HEK293 (cell line): ENCODE data around the gene GPR158.

Experiments
- KLF16 ChIP-seq: fragments of 450-650 bp; formaldehyde crosslinking; IDR thresholded peaks from 2 replicates; pipeline ENCODE4 v1.5.1; 2017; ENCODE audit warnings: missing biosample characterization, missing genetic modification characterization
- SP2 ChIP-seq: fragments of 450-650 bp; formaldehyde crosslinking; IDR thresholded peaks from 2 replicates; pipeline ENCODE4 v1.5.1; 2016; ENCODE audit warnings: missing biosample characterization, missing genetic modification characterization
- TCF7L2 ChIP-seq: IDR thresholded peaks from 2 replicates; pipeline ENCODE4 v1.6.1; 2011; ENCODE audit warnings: low read depth, mild to moderate bottlenecking, inconsistent platforms, low read length, moderate library complexity, borderline replicate concordance
- ZBTB8A ChIP-seq: fragments of 450-650 bp; formaldehyde crosslinking; IDR thresholded peaks from 2 replicates; pipeline ENCODE4 v1.5.1; 2016; ENCODE audit warnings: missing biosample characterization, missing genetic modification characterization
- ZNF175 ChIP-seq: fragments of 450-650 bp; formaldehyde crosslinking; IDR thresholded peaks from 2 replicates; pipeline ENCODE4 v1.5.1; 2016; ENCODE audit warnings: missing biosample characterization, missing genetic modification characterization
- ZNF223 ChIP-seq: fragments of 450-650 bp; formaldehyde crosslinking; IDR thresholded peaks from 2 replicates; pipeline ENCODE4 v1.5.1; 2016; ENCODE audit warnings: missing biosample characterization, missing genetic modification characterization
- ZNF366 ChIP-seq: fragments of 450-650 bp; formaldehyde crosslinking; conservative IDR thresholded peaks from 2 replicates; pipeline ENCODE4 v1.5.1; 2016; ENCODE audit warnings: missing biosample characterization, missing genetic modification characterization
- ZNF530 ChIP-seq: fragments of 450-650 bp; formaldehyde crosslinking; IDR thresholded peaks from 2 replicates; pipeline ENCODE4 v1.5.1; 2016; ENCODE audit warnings: low read depth, missing biosample characterization, missing genetic modification characterization
- ZNF548 ChIP-seq: fragments of 450-650 bp; formaldehyde crosslinking; IDR thresholded peaks from 2 replicates; pipeline ENCODE4 v1.5.1; 2016; ENCODE audit warnings: missing biosample characterization, missing genetic modification characterization
- TF ChIP-seq, protein P1 (sequence below): fragments of 450-650 bp; formaldehyde crosslinking; IDR thresholded peaks from 2 replicates; pipeline ENCODE4 v1.5.1; 2016; ENCODE audit warnings: missing biosample characterization, missing genetic modification characterization
- TF ChIP-seq, protein P2 (sequence below): fragments of 450-650 bp; formaldehyde crosslinking; IDR thresholded peaks from 2 replicates; pipeline ENCODE4 v1.5.1; 2016; ENCODE audit warnings: missing biosample characterization, missing genetic modification characterization

DNA sequence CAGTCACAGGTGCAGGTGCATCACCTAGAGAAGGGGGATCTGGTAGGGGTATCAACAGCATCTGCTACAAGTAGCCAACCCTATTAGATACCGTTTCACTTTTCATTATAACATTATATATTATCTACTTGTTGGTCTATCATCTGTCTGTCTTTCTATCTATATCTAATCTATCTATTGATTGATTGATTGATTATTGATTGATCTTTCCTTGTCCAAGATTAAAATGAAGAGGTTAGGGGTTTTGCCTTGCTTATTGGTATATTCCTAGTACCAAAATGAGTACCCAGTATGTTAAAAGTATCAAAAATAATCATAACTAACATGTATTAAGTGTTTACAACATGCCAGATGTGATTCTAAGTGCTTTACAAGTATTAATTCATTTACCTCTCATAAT lies 121.5 kb downstream of the GPR158 start:
- TF ChIP-seq TCF7L2 = no peak
- no peak for TF ChIP-seq ZNF366 (tag by site-specific recombination)
- no peak for TF ChIP-seq KLF16 (tag by site-specific recombination)
- TF ChIP-seq, protein P1, sequence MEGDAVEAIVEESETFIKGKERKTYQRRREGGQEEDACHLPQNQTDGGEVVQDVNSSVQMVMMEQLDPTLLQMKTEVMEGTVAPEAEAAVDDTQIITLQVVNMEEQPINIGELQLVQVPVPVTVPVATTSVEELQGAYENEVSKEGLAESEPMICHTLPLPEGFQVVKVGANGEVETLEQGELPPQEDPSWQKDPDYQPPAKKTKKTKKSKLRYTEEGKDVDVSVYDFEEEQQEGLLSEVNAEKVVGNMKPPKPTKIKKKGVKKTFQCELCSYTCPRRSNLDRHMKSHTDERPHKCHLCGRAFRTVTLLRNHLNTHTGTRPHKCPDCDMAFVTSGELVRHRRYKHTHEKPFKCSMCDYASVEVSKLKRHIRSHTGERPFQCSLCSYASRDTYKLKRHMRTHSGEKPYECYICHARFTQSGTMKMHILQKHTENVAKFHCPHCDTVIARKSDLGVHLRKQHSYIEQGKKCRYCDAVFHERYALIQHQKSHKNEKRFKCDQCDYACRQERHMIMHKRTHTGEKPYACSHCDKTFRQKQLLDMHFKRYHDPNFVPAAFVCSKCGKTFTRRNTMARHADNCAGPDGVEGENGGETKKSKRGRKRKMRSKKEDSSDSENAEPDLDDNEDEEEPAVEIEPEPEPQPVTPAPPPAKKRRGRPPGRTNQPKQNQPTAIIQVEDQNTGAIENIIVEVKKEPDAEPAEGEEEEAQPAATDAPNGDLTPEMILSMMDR (tag by site-specific recombination) = no peak
- no peak for TF ChIP-seq ZNF223 (tag by site-specific recombination)
- TF ChIP-seq ZNF530 (tag by site-specific recombination) = no peak
- TF ChIP-seq ZBTB8A (tag by site-specific recombination) = no peak
- TF ChIP-seq, protein P2, sequence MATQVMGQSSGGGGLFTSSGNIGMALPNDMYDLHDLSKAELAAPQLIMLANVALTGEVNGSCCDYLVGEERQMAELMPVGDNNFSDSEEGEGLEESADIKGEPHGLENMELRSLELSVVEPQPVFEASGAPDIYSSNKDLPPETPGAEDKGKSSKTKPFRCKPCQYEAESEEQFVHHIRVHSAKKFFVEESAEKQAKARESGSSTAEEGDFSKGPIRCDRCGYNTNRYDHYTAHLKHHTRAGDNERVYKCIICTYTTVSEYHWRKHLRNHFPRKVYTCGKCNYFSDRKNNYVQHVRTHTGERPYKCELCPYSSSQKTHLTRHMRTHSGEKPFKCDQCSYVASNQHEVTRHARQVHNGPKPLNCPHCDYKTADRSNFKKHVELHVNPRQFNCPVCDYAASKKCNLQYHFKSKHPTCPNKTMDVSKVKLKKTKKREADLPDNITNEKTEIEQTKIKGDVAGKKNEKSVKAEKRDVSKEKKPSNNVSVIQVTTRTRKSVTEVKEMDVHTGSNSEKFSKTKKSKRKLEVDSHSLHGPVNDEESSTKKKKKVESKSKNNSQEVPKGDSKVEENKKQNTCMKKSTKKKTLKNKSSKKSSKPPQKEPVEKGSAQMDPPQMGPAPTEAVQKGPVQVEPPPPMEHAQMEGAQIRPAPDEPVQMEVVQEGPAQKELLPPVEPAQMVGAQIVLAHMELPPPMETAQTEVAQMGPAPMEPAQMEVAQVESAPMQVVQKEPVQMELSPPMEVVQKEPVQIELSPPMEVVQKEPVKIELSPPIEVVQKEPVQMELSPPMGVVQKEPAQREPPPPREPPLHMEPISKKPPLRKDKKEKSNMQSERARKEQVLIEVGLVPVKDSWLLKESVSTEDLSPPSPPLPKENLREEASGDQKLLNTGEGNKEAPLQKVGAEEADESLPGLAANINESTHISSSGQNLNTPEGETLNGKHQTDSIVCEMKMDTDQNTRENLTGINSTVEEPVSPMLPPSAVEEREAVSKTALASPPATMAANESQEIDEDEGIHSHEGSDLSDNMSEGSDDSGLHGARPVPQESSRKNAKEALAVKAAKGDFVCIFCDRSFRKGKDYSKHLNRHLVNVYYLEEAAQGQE (tag by site-specific recombination) = no peak
- no peak for TF ChIP-seq SP2
- TF ChIP-seq ZNF175 = no peak
- TF ChIP-seq ZNF548 (tag by site-specific recombination) = no peak
